Thoracic aorta (tissue), 2 donors: ENCODE measurements around the gene KIFAP3. TPM values are rescaled to one million over a fixed set of nuclear protein-coding genes. Genes with fewer than 3 reads are reported as not detected.
"Not testable (repeated sequence)": the region's sequence is repeated elsewhere in the genome, so short reads cannot be mapped to it uniquely, and the experiment has no call there.

ENCODE experiments used
- ATAC-seq: fragments of 150-250 bp; one replicate; pipeline ENCODE4 v1.8.0; 2017; ENCODE audit warnings: low read depth; ENCODE audit not compliant: insufficient number of reproducible peaks, low FRiP score
- DNase-seq: peaks from one replicate; pipeline ENCODE4 v3.0.0-alpha.2; 2020; ENCODE audit warnings: low spot score
- H3K27ac ChIP-seq, 2 donors: fragments of 200-600 bp; sonication (generic); 1 replicate in 1 of 2; 2 replicates in 1 of 2; pipeline ENCODE4 v1.5.1; 2016; ENCODE audit warnings: mild to moderate bottlenecking in 2 of 2, moderate library complexity in 2 of 2
- H3K27me3 ChIP-seq: fragments of 200-600 bp; sonication (generic); replicated peaks from 2 replicates; pipeline ENCODE4 v1.6.0; 2016; ENCODE audit warnings: mild to moderate bottlenecking; ENCODE audit not compliant: insufficient read depth
- H3K36me3 ChIP-seq: fragments of 200-600 bp; sonication (generic); one replicate; pipeline ENCODE4 v1.5.1; 2016
- H3K4me1 ChIP-seq, 2 donors: fragments of 200-600 bp; sonication (generic); 1 replicate in 1 of 2; 2 replicates in 1 of 2; pipeline versions ENCODE4 v1.5.1 to v1.6.0; 2016; ENCODE audit warnings: low read depth in 2 of 2, mild to moderate bottlenecking in 1 of 2; ENCODE audit not compliant: control insufficient read depth in 1 of 2
- H3K4me3 ChIP-seq: fragments of 200-600 bp; sonication (generic); 2 replicates; pipeline ENCODE4 v1.5.1; 2016; ENCODE audit warnings: mild to moderate bottlenecking
- H3K9me3 ChIP-seq: fragments of 200-600 bp; sonication (generic); 2 replicates; pipeline ENCODE4 v1.5.1; 2016
- total RNA-seq, 2 donors: library from RNA; depleted of rRNA; stranded (reverse); fragments of >200 nt; gene quantifications; one replicate each; pipeline versions ENCODE4 v1.1.0 to v1.2.3, GENCODE V29; 2016
- TF ChIP-seq, protein P1 (sequence below): fragments of 200-600 bp; sonication (generic); IDR thresholded peaks from one replicate; pipeline ENCODE4 v1.5.1; 2019; ENCODE audit warnings: antibody characterized with exemption

The KIFAP3 gene
- total RNA-seq, 2 donors from 2014 or later = 23.6 to 43.8 TPM

DNA sequence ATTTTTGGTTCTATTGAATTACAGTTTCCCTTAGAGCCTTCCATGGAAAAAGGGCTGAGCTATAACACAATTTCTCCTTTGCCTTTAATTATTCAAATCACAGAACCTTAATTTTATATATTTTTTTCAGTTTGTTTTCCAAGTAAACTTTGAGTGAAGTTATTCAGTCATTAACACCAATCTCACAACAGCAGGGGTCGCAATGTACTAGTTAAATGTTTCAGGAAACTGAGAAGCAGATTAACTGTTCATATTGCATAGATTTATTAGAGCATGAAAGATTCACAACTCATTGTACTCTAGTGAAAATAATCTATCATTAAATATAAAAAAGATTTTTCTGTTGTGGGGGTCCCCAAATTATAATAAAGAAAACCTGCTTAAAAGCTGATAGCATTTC, 64.1 kb downstream of the KIFAP3 start:
- ATAC-seq (no peak), DNase-seq (no peak)
- no peak overlapping the region for H3K4me3 ChIP-seq
- H3K9me3 ChIP-seq = no peaks in the 10 kb centered on the region
- TF ChIP-seq, protein P1, sequence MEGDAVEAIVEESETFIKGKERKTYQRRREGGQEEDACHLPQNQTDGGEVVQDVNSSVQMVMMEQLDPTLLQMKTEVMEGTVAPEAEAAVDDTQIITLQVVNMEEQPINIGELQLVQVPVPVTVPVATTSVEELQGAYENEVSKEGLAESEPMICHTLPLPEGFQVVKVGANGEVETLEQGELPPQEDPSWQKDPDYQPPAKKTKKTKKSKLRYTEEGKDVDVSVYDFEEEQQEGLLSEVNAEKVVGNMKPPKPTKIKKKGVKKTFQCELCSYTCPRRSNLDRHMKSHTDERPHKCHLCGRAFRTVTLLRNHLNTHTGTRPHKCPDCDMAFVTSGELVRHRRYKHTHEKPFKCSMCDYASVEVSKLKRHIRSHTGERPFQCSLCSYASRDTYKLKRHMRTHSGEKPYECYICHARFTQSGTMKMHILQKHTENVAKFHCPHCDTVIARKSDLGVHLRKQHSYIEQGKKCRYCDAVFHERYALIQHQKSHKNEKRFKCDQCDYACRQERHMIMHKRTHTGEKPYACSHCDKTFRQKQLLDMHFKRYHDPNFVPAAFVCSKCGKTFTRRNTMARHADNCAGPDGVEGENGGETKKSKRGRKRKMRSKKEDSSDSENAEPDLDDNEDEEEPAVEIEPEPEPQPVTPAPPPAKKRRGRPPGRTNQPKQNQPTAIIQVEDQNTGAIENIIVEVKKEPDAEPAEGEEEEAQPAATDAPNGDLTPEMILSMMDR = peak; percentile 44
- peaks cover under 1% of the 10 kb centered on the region for H3K36me3 ChIP-seq
- no peak overlapping the region for H3K27ac ChIP-seq
- no peaks in the 10 kb centered on the region for H3K4me1 ChIP-seq
- no peaks in the 10 kb centered on the region for H3K27me3 ChIP-seq

DNA sequence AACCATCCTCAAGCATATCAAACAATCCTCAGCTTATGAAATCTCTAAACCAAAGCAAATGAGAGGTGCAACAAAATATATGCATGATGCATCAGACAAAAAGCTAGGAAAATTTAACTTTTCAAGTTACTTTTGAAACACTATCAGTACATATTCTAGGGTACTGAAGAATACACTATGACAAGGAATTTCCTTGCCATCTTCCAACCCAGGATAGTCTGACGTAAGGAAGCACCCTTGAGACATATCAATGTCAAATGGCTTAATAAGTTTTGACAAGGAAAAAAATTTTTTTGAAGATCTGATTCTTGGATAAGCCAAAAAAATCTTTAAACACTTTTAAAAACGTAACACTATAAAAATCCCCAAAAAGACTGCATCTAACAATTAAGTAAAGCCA, 64.9 kb downstream of the KIFAP3 start:
- H3K36me3 ChIP-seq = no peaks in the 10 kb centered on the region
- H3K4me1 ChIP-seq = no peaks in the 10 kb centered on the region
- TF ChIP-seq, protein P1 = no peak
- no peaks in the 10 kb centered on the region for H3K27me3 ChIP-seq
- no peak overlapping the region for H3K27ac ChIP-seq
- H3K9me3 ChIP-seq = no peaks in the 10 kb centered on the region
- no peak for ATAC-seq
- no peak overlapping the region for H3K4me3 ChIP-seq
- DNase-seq = no peak

DNA sequence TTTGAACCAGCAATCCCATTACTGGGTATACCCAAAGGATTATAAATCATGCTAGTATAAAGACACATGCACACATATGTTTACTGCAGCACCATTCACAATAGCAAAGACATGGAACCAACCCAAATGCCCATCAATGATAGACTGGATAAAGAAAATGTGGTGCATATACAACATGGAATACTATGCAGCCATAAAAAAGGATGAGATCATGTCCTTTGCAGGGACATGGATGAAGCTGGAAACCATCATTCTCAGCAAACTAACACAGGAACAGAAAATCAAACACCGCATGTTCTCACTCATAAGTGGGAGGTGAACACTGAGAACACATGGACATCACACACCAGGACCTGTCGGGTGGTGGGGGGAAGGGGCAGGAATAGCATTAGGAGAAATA, 65.8 kb downstream of the KIFAP3 start:
- H3K36me3 ChIP-seq, H3K27me3 ChIP-seq, ATAC-seq, DNase-seq, H3K4me1 ChIP-seq, H3K27ac ChIP-seq, H3K9me3 ChIP-seq, H3K4me3 ChIP-seq: not testable (repeated sequence)

DNA sequence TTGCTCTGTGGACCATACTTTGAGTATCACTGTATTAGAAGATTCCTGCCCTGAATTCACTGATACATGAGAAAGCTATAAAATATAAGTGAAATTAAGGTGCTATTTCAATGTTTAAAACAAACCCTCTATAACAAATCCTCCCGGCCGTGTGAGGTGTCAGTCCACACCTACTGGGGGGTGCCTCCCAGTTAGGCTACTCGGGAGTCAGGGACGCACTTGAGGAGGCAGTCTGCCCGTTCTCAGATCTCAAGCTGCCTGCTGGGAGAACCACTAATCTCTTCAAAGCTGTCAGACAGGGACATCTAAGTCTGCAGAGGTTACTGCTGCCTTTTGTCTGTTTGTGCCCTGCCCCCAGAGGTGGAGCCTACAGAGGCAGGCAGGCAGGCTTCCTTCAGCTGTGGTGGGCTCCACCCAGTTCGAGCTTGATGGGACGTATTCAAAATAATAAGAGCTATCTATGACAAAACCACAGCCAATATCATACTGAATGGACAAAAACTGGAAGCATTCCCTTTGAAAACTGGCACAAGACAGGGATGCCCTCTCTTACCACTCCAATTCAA, 71.1 kb downstream of the KIFAP3 start:
- H3K9me3 ChIP-seq, H3K4me1 ChIP-seq, H3K4me3 ChIP-seq, H3K27me3 ChIP-seq, H3K27ac ChIP-seq, DNase-seq, ATAC-seq, H3K36me3 ChIP-seq: not testable (repeated sequence)

DNA sequence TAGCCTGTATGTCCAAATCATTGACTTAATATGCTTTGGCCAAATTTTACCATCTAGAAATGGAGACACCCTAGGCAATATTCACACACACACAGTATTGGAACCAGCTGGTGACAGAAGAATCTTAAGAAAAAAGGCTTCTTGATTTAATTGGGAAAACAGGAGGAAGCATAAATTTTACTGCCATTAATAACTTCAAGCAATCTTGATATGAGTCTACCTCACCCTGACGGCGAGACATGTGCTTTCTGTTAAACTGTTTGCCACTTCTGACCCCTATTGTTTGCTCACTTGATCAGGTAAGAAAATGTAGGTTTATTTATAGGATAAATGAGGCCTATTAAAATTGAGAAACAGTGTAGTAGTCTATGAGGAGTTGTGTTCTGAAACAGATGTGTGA, 73.2 kb downstream of the KIFAP3 start:
- Histone ChIP-seq H3K27ac (no peak overlapping the region), H3K9me3 (no peaks in the 10 kb centered on the region), H3K4me1 (peaks cover 0 to 10% of the 10 kb centered on the region in 2 donors), H3K27me3 (no peaks in the 10 kb centered on the region), H3K36me3 (no peaks in the 10 kb centered on the region), H3K4me3 (no peak overlapping the region)
- DNase-seq (no peak), ATAC-seq (no peak)
- TF ChIP-seq, protein P1 = no peak

DNA sequence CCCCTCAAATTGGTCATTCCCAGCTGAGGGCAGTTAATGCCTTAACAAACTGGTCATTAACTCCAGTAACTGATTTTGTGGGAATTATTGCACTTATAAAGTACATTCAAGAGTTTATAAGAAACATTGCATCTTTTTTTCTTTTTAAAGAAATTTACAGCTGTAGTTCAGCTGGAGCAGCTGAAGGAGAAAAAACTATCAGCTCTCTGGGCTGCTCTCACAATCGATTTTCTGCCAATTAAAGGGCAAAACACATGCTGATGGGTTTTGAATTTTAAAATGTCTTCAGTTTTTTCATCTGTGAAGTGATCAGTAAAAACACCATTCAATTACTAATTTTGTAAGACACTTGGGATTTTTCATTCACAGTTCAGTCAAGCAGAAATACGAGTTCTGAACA, 74.7 kb downstream of the KIFAP3 start:
- Histone ChIP-seq H3K4me1 (peaks cover 0 to 10% of the 10 kb centered on the region in 2 donors), H3K9me3 (no peaks in the 10 kb centered on the region), H3K4me3 (no peak overlapping the region), H3K27me3 (no peaks in the 10 kb centered on the region), H3K27ac (no peak overlapping the region), H3K36me3 (no peaks in the 10 kb centered on the region)
- no peak for DNase-seq
- TF ChIP-seq, protein P1 = no peak
- no peak for ATAC-seq
